ENCODE results near the gene SLC12A9. TPM values are rescaled to one million over a fixed set of nuclear protein-coding genes. Genes with fewer than 3 reads are reported as not detected.

Gene SLC12A9
- total RNA-seq, 2 experiments from 2014 or later = 28.3 to 29.5 TPM

DNA sequence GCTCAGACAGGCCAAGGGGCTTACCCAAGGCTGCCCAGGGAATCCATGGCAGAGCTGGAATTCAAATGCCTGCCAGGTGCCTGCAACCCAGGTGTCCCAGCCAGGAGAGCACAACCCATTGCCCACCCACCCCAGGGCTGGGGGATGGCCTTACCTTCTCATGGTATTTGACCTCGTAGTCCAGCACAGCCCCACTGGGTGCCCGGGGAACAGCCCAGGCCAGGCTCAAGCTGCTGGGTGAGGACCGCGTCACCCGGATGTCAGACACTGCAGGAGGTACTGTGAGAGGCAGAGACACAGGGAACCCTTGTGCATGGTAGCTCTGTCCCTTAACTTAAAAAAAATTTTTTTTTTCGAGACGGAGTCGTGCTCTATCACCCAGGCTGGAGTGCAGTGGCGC is 34.1 kb upstream of the SLC12A9 start:
- no peak overlapping the region for H3K4me3 Mint-ChIP-seq
- ChIA-PET POLR2A (interaction anchor here (0.6 kb wide), 1 partner anchor 30 kb away, joined by 3 read pairs; no protein-coding TSS in a partner anchor), CTCF (interaction anchor here (1.2 kb wide), 1 partner anchor 113 kb away, joined by 3 read pairs; the partner anchor contains the start of gene POP7)
- DNase-seq = no peak
- H3K27me3 Mint-ChIP-seq (ENCODE audit: low read depth) = no peaks in the 10 kb centered on the region
- no peak overlapping the region for H3K27ac Mint-ChIP-seq
- H3K9me3 Mint-ChIP-seq (ENCODE audit: insufficient read depth) = no peaks in the 10 kb centered on the region
- no peak for ATAC-seq
- H3K4me1 Mint-ChIP-seq (ENCODE audit: low read depth) = no peaks in the 10 kb centered on the region
- H3K36me3 Mint-ChIP-seq (ENCODE audit: low read depth) = no peaks in the 10 kb centered on the region

GRCh38 chr7:100818825-100819224 is 33.7 kb upstream of the SLC12A9 start:
- H3K9me3 Mint-ChIP-seq (ENCODE audit: insufficient read depth) = no peaks in the 10 kb centered on the region

GRCh38 chr7:100819586-100819985 is 32.9 kb upstream of the SLC12A9 start:
- no peaks in the 10 kb centered on the region for H3K9me3 Mint-ChIP-seq (ENCODE audit: insufficient read depth)
- ATAC-seq (no peak), DNase-seq (no peak)
- ChIA-PET CTCF (no interaction called here), POLR2A (no interaction called here)
- H3K4me1 Mint-ChIP-seq (ENCODE audit: low read depth) = no peaks in the 10 kb centered on the region
- no peak overlapping the region for H3K27ac Mint-ChIP-seq
- peaks cover 1% of the 10 kb centered on the region for H3K27me3 Mint-ChIP-seq (ENCODE audit: low read depth)
- H3K36me3 Mint-ChIP-seq (ENCODE audit: low read depth) = no peaks in the 10 kb centered on the region
- H3K4me3 Mint-ChIP-seq = no peak overlapping the region

More at GRCh38 chr7:100818825-100819224, 33.7 kb upstream of the SLC12A9 start:
- Mint-ChIP-seq H3K27ac (no peak overlapping the region), H3K4me1 (ENCODE audit: low read depth) (no peaks in the 10 kb centered on the region), H3K27me3 (ENCODE audit: low read depth) (no peaks in the 10 kb centered on the region), H3K4me3 (no peak overlapping the region), H3K36me3 (ENCODE audit: low read depth) (no peaks in the 10 kb centered on the region)
- ChIA-PET POLR2A (no interaction called here), CTCF (interaction anchor here (1.2 kb wide), 1 partner anchor 113 kb away, joined by 3 read pairs; the partner anchor contains the start of gene POP7)
- no peak for DNase-seq
- no peak for ATAC-seq

GRCh38 chr7:100822236-100823139 is 30.0 kb upstream of the SLC12A9 start:
- H3K36me3 Mint-ChIP-seq (ENCODE audit: low read depth) = no peaks in the 10 kb centered on the region
- CTCF ChIA-PET = interaction anchor here (1.4 kb wide), 1 partner anchor 23 kb away, joined by 4 read pairs; no protein-coding TSS in a partner anchor
- DNase-seq = no peak
- H3K27ac Mint-ChIP-seq = no peak overlapping the region
- H3K27me3 Mint-ChIP-seq (ENCODE audit: low read depth) = peaks cover 19% of the 10 kb centered on the region
- H3K4me3 Mint-ChIP-seq = no peak overlapping the region
- POLR2A ChIA-PET = interaction anchor here (0.5 kb wide), 1 partner anchor 387 kb away, joined by 3 read pairs; no protein-coding TSS in a partner anchor
- H3K9me3 Mint-ChIP-seq (ENCODE audit: insufficient read depth) = no peaks in the 10 kb centered on the region
- ATAC-seq = no peak
- peaks cover 15% of the 10 kb centered on the region for H3K4me1 Mint-ChIP-seq (ENCODE audit: low read depth)

GRCh38 chr7:100823140-100823525 is 29.4 kb upstream of the SLC12A9 start:
- CTCF ChIA-PET = no interaction called here
- peaks cover 26% of the 10 kb centered on the region for H3K27me3 Mint-ChIP-seq (ENCODE audit: low read depth)
- H3K9me3 Mint-ChIP-seq (ENCODE audit: insufficient read depth) = no peaks in the 10 kb centered on the region
- no peak overlapping the region for H3K4me3 Mint-ChIP-seq
- ATAC-seq (no peak), DNase-seq (no peak)
- peaks cover 20% of the 10 kb centered on the region for H3K4me1 Mint-ChIP-seq (ENCODE audit: low read depth)
- POLR2A ChIA-PET = no interaction called here
- H3K27ac Mint-ChIP-seq = no peak overlapping the region
- no peaks in the 10 kb centered on the region for H3K36me3 Mint-ChIP-seq (ENCODE audit: low read depth)

DNA sequence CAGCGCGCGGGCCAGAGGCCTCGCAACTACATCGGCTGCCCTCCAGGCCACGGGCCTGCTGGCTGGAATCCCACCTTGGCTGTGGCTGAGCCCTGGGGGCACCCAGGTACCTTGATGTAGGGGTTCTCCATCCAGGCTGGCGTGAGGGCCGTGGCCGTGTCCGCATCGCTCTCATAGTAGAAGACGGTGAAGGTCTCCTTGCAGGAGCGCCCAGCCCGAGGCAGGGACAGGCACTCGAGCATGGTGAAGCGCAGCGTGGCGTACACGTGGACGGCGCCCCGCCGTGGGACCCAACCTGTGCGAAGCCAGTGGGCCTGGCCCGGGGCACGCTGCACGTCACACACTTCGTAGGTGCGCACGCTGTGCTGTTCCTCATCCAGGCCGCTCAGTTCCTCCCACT is 29.0 kb upstream of the SLC12A9 start:
- Mint-ChIP-seq H3K4me1 (ENCODE audit: low read depth) (peaks cover 22% of the 10 kb centered on the region), H3K9me3 (ENCODE audit: insufficient read depth) (no peaks in the 10 kb centered on the region), H3K4me3 (no peak overlapping the region), H3K27me3 (ENCODE audit: low read depth) (peaks cover 28% of the 10 kb centered on the region), H3K27ac (no peak overlapping the region), H3K36me3 (ENCODE audit: low read depth) (no peaks in the 10 kb centered on the region)
- CTCF ChIA-PET = no interaction called here
- ATAC-seq (no peak), DNase-seq (no peak)
- POLR2A ChIA-PET = no interaction called here

DNA sequence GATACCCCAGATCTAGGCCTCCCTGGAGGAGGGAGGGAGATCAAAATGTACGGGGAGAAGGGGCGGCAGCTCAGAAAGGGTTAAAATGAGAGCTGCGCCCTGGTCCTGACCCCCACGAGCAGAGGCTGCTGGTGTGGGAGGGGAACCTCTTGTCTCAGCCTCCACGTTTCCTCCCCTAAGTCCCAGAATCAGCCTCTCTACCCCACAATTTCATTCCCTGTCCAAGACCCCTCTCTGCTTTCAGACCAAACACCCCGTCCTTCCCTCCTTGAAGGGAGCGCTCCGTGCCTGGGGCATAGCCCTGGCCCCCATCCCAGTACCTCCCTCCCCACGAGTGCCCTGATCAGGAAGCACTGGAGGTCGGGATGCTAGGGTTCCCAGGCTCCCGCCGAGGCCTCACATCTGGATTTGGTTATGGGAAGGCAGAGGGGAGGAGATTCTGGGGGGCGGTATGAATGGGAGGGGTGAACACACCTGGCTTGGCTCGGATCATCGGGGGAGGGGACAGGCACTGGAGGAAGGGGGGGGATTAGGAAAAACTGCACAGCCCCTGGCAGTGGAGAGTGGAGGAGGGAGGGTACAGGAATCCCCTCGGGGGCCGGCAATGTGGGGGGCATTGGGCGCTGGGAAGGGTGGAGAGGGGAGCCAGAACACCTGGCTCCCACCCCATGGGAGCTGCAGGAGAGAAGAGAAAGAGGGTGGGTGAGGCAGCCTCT is 27.9 kb upstream of the SLC12A9 start:
- ChIA-PET POLR2A (no interaction called here), CTCF (no interaction called here)
- Mint-ChIP-seq H3K27ac (no peak overlapping the region), H3K9me3 (ENCODE audit: insufficient read depth) (no peaks in the 10 kb centered on the region), H3K4me1 (ENCODE audit: low read depth) (peaks cover 25% of the 10 kb centered on the region), H3K4me3 (no peak overlapping the region), H3K36me3 (ENCODE audit: low read depth) (no peaks in the 10 kb centered on the region), H3K27me3 (ENCODE audit: low read depth) (peaks cover 33% of the 10 kb centered on the region)
- DNase-seq (no peak), ATAC-seq (no peak)

DNA sequence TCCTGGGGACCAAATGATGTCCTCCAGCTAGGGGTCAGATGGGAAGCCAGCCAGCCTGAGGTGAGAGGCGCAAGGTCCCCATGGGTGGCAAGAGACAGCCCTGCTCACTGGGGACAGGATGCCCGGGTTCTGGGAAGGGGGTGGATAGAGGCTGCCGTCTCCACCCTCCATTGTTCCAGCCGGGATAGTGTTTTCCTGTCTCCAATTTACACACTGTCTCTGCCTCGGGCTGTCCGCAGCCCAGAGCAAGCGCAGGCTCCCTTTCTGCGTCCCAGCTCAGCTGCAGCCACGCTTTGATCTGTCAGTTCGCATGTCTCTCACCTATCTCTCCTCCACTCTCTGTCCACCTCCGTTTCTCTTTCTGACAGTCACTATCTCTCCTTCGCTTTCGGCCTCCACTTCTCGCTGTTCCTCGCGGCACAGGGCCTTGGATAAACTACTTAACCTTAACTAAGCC is 27.3 kb upstream of the SLC12A9 start:
- no peak overlapping the region for H3K27ac Mint-ChIP-seq
- CTCF ChIA-PET = interaction anchor here (0.8 kb wide), 1 partner anchor 27 kb away, joined by 3 read pairs; the partner anchor contains the start of gene SLC12A9

DNA sequence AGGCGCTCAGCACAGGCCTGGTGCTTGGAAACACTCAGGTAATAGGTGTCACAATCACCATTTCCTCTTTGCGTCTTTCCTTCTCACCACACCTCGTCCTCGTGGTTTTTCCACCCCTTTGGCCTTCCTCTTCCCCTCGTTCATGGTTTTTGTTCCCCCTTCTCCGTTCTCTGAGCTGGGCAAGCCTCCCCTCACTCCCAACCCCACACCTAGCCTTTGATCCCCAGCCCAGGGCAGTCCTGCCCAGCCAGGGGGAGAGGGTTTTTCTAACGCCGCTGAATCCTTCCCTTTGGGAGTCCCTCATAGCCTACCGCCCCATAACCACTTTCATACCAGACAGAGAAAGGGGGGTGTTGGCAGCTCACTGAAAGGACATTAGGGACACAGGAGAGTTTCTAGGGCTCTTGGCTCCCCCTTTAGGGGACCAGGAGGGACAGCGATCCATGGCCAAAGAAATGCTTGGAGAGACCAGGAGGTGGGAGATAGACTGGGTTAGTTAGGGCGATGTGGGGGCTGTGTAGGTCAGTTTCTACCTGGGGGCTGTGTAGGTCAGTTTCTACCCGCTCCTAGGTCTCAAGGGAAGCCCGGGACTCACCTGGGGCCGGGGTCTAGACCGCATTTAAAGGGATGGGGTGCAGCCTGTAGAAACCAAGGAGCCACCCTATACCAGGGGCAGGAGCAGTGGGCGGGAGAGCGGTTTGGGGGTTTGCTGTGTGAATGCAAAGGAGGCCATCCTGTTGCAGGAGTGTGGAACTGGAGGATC is 26.6 kb upstream of the SLC12A9 start:
- POLR2A ChIA-PET = no interaction called here
- no peak for DNase-seq
- Mint-ChIP-seq H3K4me3 (no peak overlapping the region), H3K9me3 (ENCODE audit: insufficient read depth) (no peaks in the 10 kb centered on the region), H3K36me3 (ENCODE audit: low read depth) (no peaks in the 10 kb centered on the region), H3K27me3 (ENCODE audit: low read depth) (peaks cover 38% of the 10 kb centered on the region), H3K4me1 (ENCODE audit: low read depth) (peaks cover 25% of the 10 kb centered on the region), H3K27ac (no peak overlapping the region)
- CTCF ChIA-PET = interaction anchor here (0.8 kb wide), 1 partner anchor 27 kb away, joined by 3 read pairs; the partner anchor contains the start of gene SLC12A9
- ATAC-seq = no peak

More for the DNA sequence above, 27.3 kb upstream of the SLC12A9 start:
- Mint-ChIP-seq H3K9me3 (ENCODE audit: insufficient read depth) (no peaks in the 10 kb centered on the region), H3K4me3 (no peak overlapping the region), H3K4me1 (ENCODE audit: low read depth) (peaks cover 25% of the 10 kb centered on the region), H3K27me3 (ENCODE audit: low read depth) (peaks cover 34% of the 10 kb centered on the region), H3K36me3 (ENCODE audit: low read depth) (no peaks in the 10 kb centered on the region)
- ATAC-seq (no peak), DNase-seq (no peak)
- POLR2A ChIA-PET = no interaction called here

DNA sequence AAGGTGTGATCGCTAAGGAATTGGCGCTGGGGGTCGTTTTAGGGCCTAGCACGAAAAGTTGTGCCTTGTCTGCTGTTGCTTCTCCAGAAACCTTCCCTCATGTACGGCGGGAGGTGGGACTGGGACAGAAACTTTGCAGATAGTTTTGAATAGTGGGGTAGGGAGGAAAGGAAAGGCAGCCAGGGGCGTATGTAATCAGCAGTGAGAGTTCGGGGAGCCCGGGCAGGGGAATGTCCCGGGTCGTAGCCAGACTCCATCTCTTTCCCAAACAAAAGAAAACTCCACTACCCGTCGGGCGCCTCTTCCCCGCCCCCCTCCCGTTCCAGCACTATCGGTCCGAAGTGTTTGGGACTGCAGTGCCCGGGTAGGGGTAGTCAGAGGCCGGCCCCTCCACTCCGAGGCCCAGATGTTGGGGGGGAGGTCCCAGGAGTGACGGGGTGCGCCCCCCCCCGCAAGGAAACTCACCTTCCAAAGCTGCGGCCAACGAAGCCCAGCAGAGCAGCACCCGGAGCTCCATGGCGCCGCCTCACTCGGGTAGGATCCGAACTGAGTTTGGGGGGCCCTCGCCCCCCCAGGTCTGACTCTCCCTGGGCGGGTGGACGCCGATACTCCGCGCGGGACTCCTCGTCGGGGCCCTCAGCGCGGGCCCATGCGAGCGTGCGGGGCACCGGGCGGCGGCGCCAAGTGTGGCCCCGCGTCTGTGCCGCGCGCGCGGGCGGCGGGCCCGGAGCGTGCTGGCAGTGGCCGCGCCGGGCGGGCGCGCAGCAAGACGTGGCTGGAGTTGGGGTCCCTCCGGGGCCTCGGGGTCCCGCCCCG is 25.8 kb upstream of the SLC12A9 start:
- no peaks in the 10 kb centered on the region for H3K9me3 Mint-ChIP-seq (ENCODE audit: insufficient read depth)
- H3K36me3 Mint-ChIP-seq (ENCODE audit: low read depth) = no peaks in the 10 kb centered on the region
- ATAC-seq (peak; percentile 57), DNase-seq (no peak)
- H3K4me1 Mint-ChIP-seq (ENCODE audit: low read depth) = peaks cover 25% of the 10 kb centered on the region
- H3K27ac Mint-ChIP-seq = no peak overlapping the region
- peak overlapping the region; percentile 6 for H3K4me3 Mint-ChIP-seq
- POLR2A ChIA-PET = no interaction called here
- peaks cover 39% of the 10 kb centered on the region for H3K27me3 Mint-ChIP-seq (ENCODE audit: low read depth)
- CTCF ChIA-PET = interaction anchor here (1.6 kb wide), 1 partner anchor 26 kb away, joined by 6 read pairs; the partner anchor contains the start of gene SLC12A9

Measured in activated CD8-positive, alpha-beta T cell treated with anti-CD3 and anti-CD28 coated beads, Interleukin-2, amount 10 ng/mL, durations not matched to agents 7 days and 5 days (primary cell).